Mesothelial cell of epicardium (in vitro differentiated cells): ENCODE results near the gene BICD2. TPM values are rescaled to one million over a fixed set of nuclear protein-coding genes. Genes with fewer than 3 reads are reported as not detected.

ENCODE experiments used
- DNase-seq, 2 experiments: peaks; one replicate each; pipeline ENCODE4 v3.0.0; 2021; ENCODE audit warnings: low spot score in 2 of 2; ENCODE audit not compliant: unreplicated experiment in 2 of 2
- H3K27ac Mint-ChIP-seq: 2 replicates; pipeline ENCODE4 v1.8.0; 2021; ENCODE audit warnings: mixed read lengths
- H3K27me3 Mint-ChIP-seq: 2 replicates; pipeline ENCODE4 v1.8.0; 2021; ENCODE audit warnings: low read depth, mixed read lengths
- H3K36me3 Mint-ChIP-seq: 2 replicates; pipeline ENCODE4 v1.8.0; 2021; ENCODE audit warnings: mixed read lengths
- H3K4me1 Mint-ChIP-seq: 2 replicates; pipeline ENCODE4 v1.8.0; 2021; ENCODE audit warnings: mixed read lengths
- H3K4me3 Mint-ChIP-seq: 2 replicates; pipeline ENCODE4 v1.8.0; 2021; ENCODE audit warnings: mild to moderate bottlenecking, moderate library complexity, mixed read lengths
- H3K9me3 Mint-ChIP-seq: 2 replicates; pipeline ENCODE4 v1.8.0; 2021; ENCODE audit warnings: mixed read lengths
- total RNA-seq: library from RNA; stranded (reverse); gene quantifications from 3 replicates; pipeline ENCODE4 v1.2.1, GENCODE V29; 2021
- TF ChIP-seq, protein P1 (sequence below): fragments of 200-600 bp; sonication (generic); IDR thresholded peaks from one replicate; pipeline ENCODE4 v1.5.0; 2021; ENCODE audit warnings: antibody characterized with exemption; ENCODE audit not compliant: unreplicated experiment

Gene BICD2
- total RNA-seq, 1 donor from 2014 or later: 30.2 TPM

DNA sequence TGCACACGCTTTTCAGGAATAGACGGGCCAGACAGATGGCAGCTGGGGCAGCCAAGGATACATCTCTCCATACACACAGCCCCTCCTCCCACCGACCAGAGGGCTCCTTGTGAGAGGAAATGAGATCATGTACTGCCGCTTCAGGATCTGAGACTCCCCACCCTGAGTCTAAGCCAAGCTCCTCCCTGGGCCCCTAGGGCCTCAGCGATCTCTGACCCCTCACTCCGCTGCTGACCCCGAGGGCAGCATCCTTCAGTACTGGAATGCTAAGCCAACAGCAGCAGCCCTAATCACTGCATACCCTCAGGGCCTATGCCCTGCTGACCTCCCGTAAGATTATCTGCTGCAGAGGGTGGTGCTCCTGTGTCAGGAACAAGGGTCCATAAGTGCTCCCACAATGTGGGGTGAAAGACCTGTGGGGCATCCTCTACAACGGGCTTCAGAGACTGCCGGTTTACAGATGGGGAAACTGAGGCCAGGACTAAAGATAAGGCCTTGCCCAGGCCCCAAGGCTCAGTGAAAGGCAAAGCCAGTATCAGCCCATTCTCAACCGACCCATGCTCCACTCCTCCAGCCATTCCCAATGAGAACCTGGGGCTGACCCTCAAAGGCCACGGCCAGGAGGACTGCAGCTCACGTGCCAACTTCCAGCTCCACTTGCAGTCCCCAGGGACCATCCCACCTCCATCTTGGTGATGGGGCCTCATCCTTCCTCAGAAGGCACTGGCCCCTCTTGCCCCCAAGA is 37.5 kb downstream of the BICD2 start:
- DNase-seq: no peak
- Mint-ChIP-seq H3K27me3 (no peaks in the 10 kb centered on the region), H3K9me3 (no peaks in the 10 kb centered on the region), H3K4me1 (peaks cover 23% of the 10 kb centered on the region), H3K27ac (peak overlapping the region; percentile 34), H3K36me3 (peaks cover 2% of the 10 kb centered on the region), H3K4me3 (no peak overlapping the region)
- TF ChIP-seq, protein P1, sequence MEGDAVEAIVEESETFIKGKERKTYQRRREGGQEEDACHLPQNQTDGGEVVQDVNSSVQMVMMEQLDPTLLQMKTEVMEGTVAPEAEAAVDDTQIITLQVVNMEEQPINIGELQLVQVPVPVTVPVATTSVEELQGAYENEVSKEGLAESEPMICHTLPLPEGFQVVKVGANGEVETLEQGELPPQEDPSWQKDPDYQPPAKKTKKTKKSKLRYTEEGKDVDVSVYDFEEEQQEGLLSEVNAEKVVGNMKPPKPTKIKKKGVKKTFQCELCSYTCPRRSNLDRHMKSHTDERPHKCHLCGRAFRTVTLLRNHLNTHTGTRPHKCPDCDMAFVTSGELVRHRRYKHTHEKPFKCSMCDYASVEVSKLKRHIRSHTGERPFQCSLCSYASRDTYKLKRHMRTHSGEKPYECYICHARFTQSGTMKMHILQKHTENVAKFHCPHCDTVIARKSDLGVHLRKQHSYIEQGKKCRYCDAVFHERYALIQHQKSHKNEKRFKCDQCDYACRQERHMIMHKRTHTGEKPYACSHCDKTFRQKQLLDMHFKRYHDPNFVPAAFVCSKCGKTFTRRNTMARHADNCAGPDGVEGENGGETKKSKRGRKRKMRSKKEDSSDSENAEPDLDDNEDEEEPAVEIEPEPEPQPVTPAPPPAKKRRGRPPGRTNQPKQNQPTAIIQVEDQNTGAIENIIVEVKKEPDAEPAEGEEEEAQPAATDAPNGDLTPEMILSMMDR: no peak

DNA sequence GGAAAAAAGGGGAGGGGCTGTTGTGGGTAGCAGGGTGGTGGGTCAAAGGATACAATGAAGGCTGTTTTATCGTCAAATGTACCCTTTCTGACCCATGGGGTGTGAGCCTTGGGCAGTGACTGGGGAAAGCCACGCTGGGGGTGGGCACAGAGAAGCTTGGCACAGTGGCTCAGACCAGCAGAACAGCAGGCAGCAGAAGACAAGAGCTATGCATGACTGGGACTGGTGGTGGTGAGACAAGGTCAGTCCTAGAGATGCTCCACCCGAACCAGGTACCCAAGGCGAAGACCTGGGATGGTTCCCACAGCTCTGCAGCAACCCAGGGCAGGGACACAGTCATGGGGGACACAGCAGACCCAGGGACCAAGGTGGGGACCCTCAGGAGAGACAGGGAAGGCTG is 38.3 kb downstream of the BICD2 start:
- Mint-ChIP-seq H3K9me3 (no peaks in the 10 kb centered on the region), H3K36me3 (peaks cover 2% of the 10 kb centered on the region), H3K4me3 (no peak overlapping the region), H3K27ac (no peak overlapping the region), H3K4me1 (peaks cover 25% of the 10 kb centered on the region), H3K27me3 (no peaks in the 10 kb centered on the region)
- TF ChIP-seq, protein P1: no peak
- no peak for DNase-seq

DNA sequence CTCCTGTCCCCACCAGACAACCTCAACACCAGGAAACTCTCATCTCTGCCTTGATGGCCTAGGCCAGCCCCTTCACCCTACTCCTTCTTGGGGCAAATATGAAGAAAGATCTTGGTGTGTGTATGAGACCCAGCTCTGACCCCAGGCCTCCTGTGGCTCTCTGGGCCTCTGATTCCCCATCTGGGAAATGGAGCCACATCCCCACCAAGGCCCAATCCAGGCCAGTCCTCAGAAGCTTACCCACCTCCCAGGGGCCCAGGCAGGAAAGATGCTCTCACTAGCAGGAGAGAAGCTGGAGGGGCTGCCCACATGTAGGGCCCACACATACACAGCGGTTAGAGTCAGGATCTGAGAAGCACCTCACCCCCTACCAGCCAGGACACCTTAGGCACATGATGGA is 38.9 kb downstream of the BICD2 start:
- Mint-ChIP-seq H3K4me1 (peaks cover 25% of the 10 kb centered on the region), H3K9me3 (no peaks in the 10 kb centered on the region), H3K36me3 (peaks cover 3% of the 10 kb centered on the region), H3K4me3 (no peak overlapping the region), H3K27ac (no peak overlapping the region), H3K27me3 (no peaks in the 10 kb centered on the region)
- DNase-seq: no peak
- TF ChIP-seq, protein P1: no peak

DNA sequence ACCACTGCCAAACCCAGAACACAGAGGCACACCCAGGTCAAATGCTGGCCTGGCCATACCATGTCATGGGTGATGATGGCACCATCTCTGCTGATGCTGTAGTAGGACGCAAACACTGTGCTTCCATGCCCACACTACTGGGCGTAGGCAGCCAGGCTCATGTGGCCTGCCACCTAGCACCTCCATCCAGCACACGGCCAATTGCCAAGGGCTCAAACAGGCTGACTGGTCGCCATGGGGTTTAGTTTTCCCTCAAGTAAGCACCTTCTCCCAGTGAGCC is 39.4 kb downstream of the BICD2 start:
- Mint-ChIP-seq H3K36me3 (peaks cover 7% of the 10 kb centered on the region), H3K9me3 (no peaks in the 10 kb centered on the region), H3K4me3 (no peak overlapping the region), H3K27me3 (no peaks in the 10 kb centered on the region), H3K27ac (peak overlapping the region; percentile 47), H3K4me1 (peaks cover 25% of the 10 kb centered on the region)
- no peak for DNase-seq
- TF ChIP-seq, protein P1: no peak

DNA sequence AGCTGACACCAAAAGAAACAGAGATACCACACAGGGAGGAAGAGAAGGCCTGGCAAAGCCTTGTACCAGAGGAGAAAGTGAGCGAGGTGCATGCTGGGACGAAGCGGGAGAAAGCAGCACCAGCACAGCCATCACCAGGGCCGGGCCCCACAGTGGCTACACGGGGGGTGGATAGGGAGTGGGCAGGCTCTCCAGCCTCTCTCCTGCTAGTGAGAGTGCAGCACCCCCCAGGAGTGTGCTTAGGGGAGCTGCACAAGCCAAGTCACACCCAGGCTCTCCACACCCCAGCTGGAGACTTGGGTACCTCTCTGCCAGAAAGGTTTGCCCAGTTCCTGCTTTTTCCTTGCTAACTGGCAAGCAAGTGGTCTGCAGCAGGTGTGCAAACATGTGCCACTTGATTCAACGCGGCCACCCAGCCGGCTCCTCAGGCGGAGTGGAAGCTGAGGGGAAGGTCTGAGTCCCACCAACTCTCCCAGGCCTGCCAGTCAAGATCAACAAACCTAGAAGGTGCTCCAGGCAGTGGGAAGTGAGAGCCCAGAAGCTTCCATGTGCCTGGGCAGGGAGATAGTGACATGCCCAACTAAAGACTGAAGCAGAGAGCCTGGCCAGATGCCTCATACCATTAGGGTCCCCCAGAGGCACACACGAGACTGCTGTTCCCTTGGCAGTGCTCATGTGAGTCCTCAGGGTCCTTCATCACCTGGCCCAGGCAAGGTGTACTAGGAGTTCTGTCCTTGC is 39.9 kb downstream of the BICD2 start:
- TF ChIP-seq, protein P1: no peak
- H3K9me3 Mint-ChIP-seq: no peaks in the 10 kb centered on the region
- H3K4me1 Mint-ChIP-seq: peaks cover 25% of the 10 kb centered on the region
- H3K27me3 Mint-ChIP-seq: no peaks in the 10 kb centered on the region
- peak overlapping the region; percentile 84 for H3K27ac Mint-ChIP-seq
- DNase-seq: no peak
- peaks cover 11% of the 10 kb centered on the region for H3K36me3 Mint-ChIP-seq
- no peak overlapping the region for H3K4me3 Mint-ChIP-seq
